WTC11 (cell line): ENCODE data around the gene PPFIBP1. TPM values are rescaled to one million over a fixed set of nuclear protein-coding genes. Genes with fewer than 3 reads are reported as not detected.

Experiments
- ATAC-seq: fragments of 200-7000 bp; cut with Tn5 transposase; 2 replicates; pipeline ENCODE4 v1.10.0; 2021; ENCODE audit warnings: mild to moderate bottlenecking, moderate library complexity
- CTCF ChIA-PET: fragments of 300-600 bp; sonication (Branson Sonifier 250); formaldehyde crosslinking; loops from one replicate; lab custom pipeline; 2021; ENCODE audit warnings: antibody characterized with exemption; lab: Charles Lee
- POLR2A ChIA-PET: fragments of 350-600 bp; sonication (Branson Sonifier 250); formaldehyde crosslinking; loops from one replicate; lab custom pipeline; 2021; ENCODE audit warnings: antibody characterized with exemption; lab: Charles Lee
- DNase-seq: peaks from one replicate; pipeline ENCODE4 v3.0.0; 2021; ENCODE audit warnings: low spot score
- H3K27ac Mint-ChIP-seq: 2 replicates; pipeline ENCODE4 v1.8.0; 2021; ENCODE audit warnings: mixed read lengths
- H3K27me3 Mint-ChIP-seq: 2 replicates; pipeline ENCODE4 v1.8.0; 2021; ENCODE audit warnings: low read depth, mild to moderate bottlenecking, moderate library complexity, mixed read lengths
- H3K36me3 Mint-ChIP-seq: 2 replicates; pipeline ENCODE4 v1.8.0; 2021; ENCODE audit warnings: mixed read lengths
- H3K4me1 Mint-ChIP-seq: 2 replicates; pipeline ENCODE4 v1.8.0; 2022; ENCODE audit warnings: mixed read lengths
- H3K4me3 Mint-ChIP-seq: 2 replicates; pipeline ENCODE4 v1.8.0; 2021; ENCODE audit warnings: mild to moderate bottlenecking, moderate library complexity, mixed read lengths
- H3K9me3 Mint-ChIP-seq: 2 replicates; pipeline ENCODE4 v1.8.0; 2021; ENCODE audit warnings: mixed read lengths
- ATF1 ChIP-seq: sonication (generic); formaldehyde crosslinking; IDR thresholded peaks from 2 replicates; pipeline ENCODE4 v1.8.1; 2023; ENCODE audit warnings: mild to moderate bottlenecking, moderate library complexity, missing genetic modification reagents
- GTF2I ChIP-seq: fragments of 250-450 bp; sonication (Bioruptor Pico); conservative IDR thresholded peaks from 2 replicates; pipeline ENCODE4 v1.4.0; 2021; ENCODE audit warnings: mild to moderate bottlenecking
- MXD4 ChIP-seq: fragments of 250-450 bp; sonication (Bioruptor Pico); IDR thresholded peaks from 2 replicates; pipeline ENCODE4 v1.8.0; 2021; ENCODE audit warnings: mild to moderate bottlenecking, moderate library complexity, borderline replicate concordance
- PRDM15 ChIP-seq: sonication (generic); formaldehyde crosslinking; IDR thresholded peaks from 2 replicates; pipeline ENCODE4 v1.8.0; 2022; ENCODE audit warnings: missing genetic modification reagents
- ZNF121 ChIP-seq: sonication (generic); formaldehyde crosslinking; IDR thresholded peaks from 2 replicates; pipeline ENCODE4 v1.8.0; 2023; ENCODE audit warnings: missing genetic modification reagents
- total RNA-seq: library from RNA; stranded (reverse); gene quantifications from 3 replicates; pipeline ENCODE4 v1.2.3, GENCODE V29; 2021
- TF ChIP-seq, protein P1 (sequence below): sonication (generic); formaldehyde crosslinking; IDR thresholded peaks from 2 replicates; pipeline ENCODE4 v1.8.1; 2022; ENCODE audit warnings: low read depth, missing genetic modification reagents, borderline replicate concordance
- TF ChIP-seq, protein P2 (sequence below): sonication (generic); formaldehyde crosslinking; IDR thresholded peaks from 2 replicates; pipeline ENCODE4 v1.8.1; 2022; ENCODE audit warnings: mild to moderate bottlenecking, missing genetic modification reagents, moderate library complexity, borderline replicate concordance
- TF ChIP-seq, protein P3 (sequence below): sonication (generic); formaldehyde crosslinking; IDR thresholded peaks from 2 replicates; pipeline ENCODE4 v1.8.1; 2022; ENCODE audit warnings: low read depth, mild to moderate bottlenecking, moderate library complexity, missing genetic modification reagents, borderline replicate concordance
- TF ChIP-seq, protein P4 (sequence below): fragments of 250-450 bp; sonication (Bioruptor Pico); conservative IDR thresholded peaks from 2 replicates; pipeline ENCODE4 v1.9.0; 2021; ENCODE audit warnings: mild to moderate bottlenecking

The PPFIBP1 gene
- total RNA-seq, 1 experiment from 2014 or later = 27.7 TPM

- CTCF ChIA-PET = no interaction called here
- H3K9me3 Mint-ChIP-seq = no peaks in the 10 kb centered on the region
- TF ChIP-seq, protein P1, sequence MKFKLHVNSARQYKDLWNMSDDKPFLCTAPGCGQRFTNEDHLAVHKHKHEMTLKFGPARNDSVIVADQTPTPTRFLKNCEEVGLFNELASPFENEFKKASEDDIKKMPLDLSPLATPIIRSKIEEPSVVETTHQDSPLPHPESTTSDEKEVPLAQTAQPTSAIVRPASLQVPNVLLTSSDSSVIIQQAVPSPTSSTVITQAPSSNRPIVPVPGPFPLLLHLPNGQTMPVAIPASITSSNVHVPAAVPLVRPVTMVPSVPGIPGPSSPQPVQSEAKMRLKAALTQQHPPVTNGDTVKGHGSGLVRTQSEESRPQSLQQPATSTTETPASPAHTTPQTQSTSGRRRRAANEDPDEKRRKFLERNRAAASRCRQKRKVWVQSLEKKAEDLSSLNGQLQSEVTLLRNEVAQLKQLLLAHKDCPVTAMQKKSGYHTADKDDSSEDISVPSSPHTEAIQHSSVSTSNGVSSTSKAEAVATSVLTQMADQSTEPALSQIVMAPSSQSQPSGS (CRISPR knock-in tag) = no peak
- TF ChIP-seq, protein P2, sequence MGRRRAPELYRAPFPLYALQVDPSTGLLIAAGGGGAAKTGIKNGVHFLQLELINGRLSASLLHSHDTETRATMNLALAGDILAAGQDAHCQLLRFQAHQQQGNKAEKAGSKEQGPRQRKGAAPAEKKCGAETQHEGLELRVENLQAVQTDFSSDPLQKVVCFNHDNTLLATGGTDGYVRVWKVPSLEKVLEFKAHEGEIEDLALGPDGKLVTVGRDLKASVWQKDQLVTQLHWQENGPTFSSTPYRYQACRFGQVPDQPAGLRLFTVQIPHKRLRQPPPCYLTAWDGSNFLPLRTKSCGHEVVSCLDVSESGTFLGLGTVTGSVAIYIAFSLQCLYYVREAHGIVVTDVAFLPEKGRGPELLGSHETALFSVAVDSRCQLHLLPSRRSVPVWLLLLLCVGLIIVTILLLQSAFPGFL (CRISPR knock-in tag) = no peak
- no peak overlapping the region for H3K4me3 Mint-ChIP-seq
- POLR2A ChIA-PET = no interaction called here
- no peak for DNase-seq
- no peak for ATAC-seq
- peaks cover 22% of the 10 kb centered on the region for H3K4me1 Mint-ChIP-seq
- H3K27me3 Mint-ChIP-seq = no peaks in the 10 kb centered on the region
- H3K27ac Mint-ChIP-seq = no peak overlapping the region
- H3K36me3 Mint-ChIP-seq = no peaks in the 10 kb centered on the region
These were observed 14.1 kb downstream of the PPFIBP1 start for GRCh38 chr12:27537855-27538675.

DNA sequence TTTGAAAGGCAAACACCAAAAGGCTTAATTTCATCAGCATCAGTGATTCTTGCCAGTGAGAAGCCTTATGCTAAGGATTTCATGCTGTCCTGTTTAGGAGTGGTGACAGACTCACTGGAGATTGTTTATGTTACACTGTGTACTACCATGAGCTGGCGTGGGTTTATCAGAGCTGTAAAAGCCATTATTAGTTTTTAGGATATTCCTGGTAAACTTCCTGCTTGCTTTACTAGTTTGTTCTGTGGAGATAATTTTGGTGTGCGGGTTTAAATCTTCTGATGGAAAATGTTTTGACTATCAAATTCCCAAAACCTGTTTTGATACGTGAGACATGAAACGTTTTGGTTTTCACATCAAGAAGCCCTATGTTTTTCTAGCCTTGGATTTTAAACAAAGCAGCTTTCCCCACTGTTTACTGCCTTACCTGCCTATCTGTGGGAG, 15.2 kb downstream of the PPFIBP1 start:
- H3K4me3 Mint-ChIP-seq = no peak overlapping the region
- no peak overlapping the region for H3K27ac Mint-ChIP-seq
- H3K36me3 Mint-ChIP-seq = peaks cover 3% of the 10 kb centered on the region; the same call in 1 of the 2 replicates
- POLR2A ChIA-PET = interaction anchor here (1.2 kb wide), 1 partner anchor 15 kb away, joined by 4 read pairs; the partner anchor contains the start of gene PPFIBP1
- TF ChIP-seq, protein P1 (CRISPR knock-in tag) = no peak
- no peak for TF ChIP-seq GTF2I (CRISPR knock-in tag)
- TF ChIP-seq PRDM15 (CRISPR knock-in tag) = no peak
- TF ChIP-seq MXD4 (CRISPR knock-in tag) = no peak
- TF ChIP-seq ATF1 (CRISPR knock-in tag) = no peak
- TF ChIP-seq ZNF121 (CRISPR knock-in tag) = no peak
- TF ChIP-seq, protein P3, sequence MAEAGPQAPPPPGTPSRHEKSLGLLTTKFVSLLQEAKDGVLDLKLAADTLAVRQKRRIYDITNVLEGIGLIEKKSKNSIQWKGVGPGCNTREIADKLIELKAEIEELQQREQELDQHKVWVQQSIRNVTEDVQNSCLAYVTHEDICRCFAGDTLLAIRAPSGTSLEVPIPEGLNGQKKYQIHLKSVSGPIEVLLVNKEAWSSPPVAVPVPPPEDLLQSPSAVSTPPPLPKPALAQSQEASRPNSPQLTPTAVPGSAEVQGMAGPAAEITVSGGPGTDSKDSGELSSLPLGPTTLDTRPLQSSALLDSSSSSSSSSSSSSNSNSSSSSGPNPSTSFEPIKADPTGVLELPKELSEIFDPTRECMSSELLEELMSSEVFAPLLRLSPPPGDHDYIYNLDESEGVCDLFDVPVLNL (CRISPR knock-in tag) = no peak
- TF ChIP-seq, protein P4, sequence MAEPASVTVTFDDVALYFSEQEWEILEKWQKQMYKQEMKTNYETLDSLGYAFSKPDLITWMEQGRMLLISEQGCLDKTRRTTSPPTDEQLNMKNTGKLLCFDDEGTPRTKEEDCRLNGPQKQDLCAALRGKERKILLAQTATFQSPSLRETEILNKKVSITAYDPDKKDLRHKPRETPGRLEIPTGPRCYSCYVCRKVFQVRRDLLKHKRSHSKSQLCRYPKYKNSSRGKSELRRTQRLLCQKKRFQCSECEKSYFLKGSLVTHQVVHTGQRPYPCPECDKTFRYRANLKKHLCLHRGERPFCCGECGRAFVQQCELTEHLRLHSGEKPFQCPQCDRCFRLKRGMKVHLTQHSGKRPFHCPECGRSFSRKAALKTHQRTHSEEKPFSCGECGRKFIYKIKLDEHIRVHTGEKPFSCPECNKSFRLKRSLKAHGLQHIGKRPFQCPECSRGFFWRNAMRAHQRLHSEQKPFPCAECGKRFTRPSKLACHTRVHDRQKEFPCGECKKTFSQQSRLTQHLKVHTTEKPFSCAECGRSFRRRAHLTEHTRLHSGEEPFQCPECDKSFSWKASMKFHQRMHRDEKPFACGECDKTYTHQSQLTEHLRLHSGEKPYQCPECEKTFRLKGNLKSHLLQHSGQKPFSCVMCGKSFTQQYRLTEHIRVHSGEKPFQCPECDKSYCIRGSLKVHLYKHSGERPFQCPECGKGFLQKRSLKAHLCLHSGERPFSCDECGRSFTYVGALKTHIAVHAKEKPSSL (CRISPR knock-in tag) = no peak
- peaks cover 2% of the 10 kb centered on the region for H3K9me3 Mint-ChIP-seq
- CTCF ChIA-PET = no interaction called here
- H3K27me3 Mint-ChIP-seq = no peaks in the 10 kb centered on the region
- no peak for DNase-seq
- H3K4me1 Mint-ChIP-seq = peaks cover 18% of the 10 kb centered on the region
- ATAC-seq = no peak
